MM.1S (cell line): ENCODE measurements around the gene ANKRD60.

ENCODE experiments used
- DNase-seq: peaks from one replicate; pipeline ENCODE4 v3.0.0-alpha.2; 2015
- H2AFZ ChIP-seq: fragments of 300-600 bp; sonication (generic); 2 replicates; pipeline ENCODE4 v1.6.0; 2016; ENCODE audit warnings: antibody characterized with exemption, low read length
- H3F3A ChIP-seq: fragments of 300-600 bp; sonication (generic); 2 replicates; pipeline ENCODE4 v1.6.1; 2016; ENCODE audit warnings: mild to moderate bottlenecking, antibody characterized with exemption, low read length, moderate library complexity, mixed read lengths; ENCODE audit not compliant: insufficient read depth
- H3K27ac ChIP-seq: fragments of 300-600 bp; sonication (generic); 2 replicates; pipeline ENCODE4 v1.5.1; 2016; ENCODE audit warnings: mild to moderate bottlenecking, low read length
- H3K27me3 ChIP-seq: fragments of 300-600 bp; sonication (generic); replicated peaks from 2 replicates; pipeline ENCODE4 v1.6.0; 2016; ENCODE audit warnings: low read length; ENCODE audit not compliant: insufficient read depth
- H3K36me3 ChIP-seq: fragments of 300-600 bp; sonication (generic); replicated peaks from 2 replicates; pipeline ENCODE4 v1.6.1; 2016; ENCODE audit warnings: mild to moderate bottlenecking, low read length, mixed read lengths; ENCODE audit not compliant: insufficient read depth
- H3K4me1 ChIP-seq: fragments of 300-600 bp; sonication (generic); 2 replicates; pipeline ENCODE4 v1.6.1; 2016; ENCODE audit warnings: low read length, mixed read lengths
- H3K4me2 ChIP-seq: fragments of 300-600 bp; sonication (generic); 2 replicates; pipeline ENCODE4 v1.6.0; 2016; ENCODE audit warnings: low read depth, low read length
- H3K4me3 ChIP-seq: fragments of 300-600 bp; sonication (generic); 2 replicates; pipeline ENCODE4 v1.5.1; 2016; ENCODE audit warnings: low read length, mixed read lengths
- H3K79me2 ChIP-seq: fragments of 300-600 bp; sonication (generic); 2 replicates; pipeline ENCODE4 v1.6.1; 2016; ENCODE audit warnings: mixed run types, low read length, mixed read lengths
- H3K9ac ChIP-seq: fragments of 300-600 bp; sonication (generic); 2 replicates; pipeline ENCODE4 v1.6.1; 2016; ENCODE audit warnings: low read length, mixed read lengths
- H3K9me2 ChIP-seq: fragments of 300-600 bp; sonication (generic); replicated peaks from 2 replicates; pipeline ENCODE4 v1.6.1; 2016; ENCODE audit warnings: mild to moderate bottlenecking, low read length, mixed read lengths; ENCODE audit not compliant: insufficient read depth
- H3K9me3 ChIP-seq: fragments of 300-600 bp; sonication (generic); replicated peaks from 2 replicates; pipeline ENCODE4 v1.6.1; 2016; ENCODE audit warnings: mild to moderate bottlenecking, low read length, mixed read lengths; ENCODE audit not compliant: insufficient read depth
- H4K20me1 ChIP-seq: fragments of 300-600 bp; sonication (generic); 2 replicates; pipeline ENCODE4 v1.6.1; 2016; ENCODE audit warnings: mild to moderate bottlenecking, low read length, moderate library complexity, mixed read lengths; ENCODE audit not compliant: insufficient read depth
- CTCF ChIP-seq: fragments of 300-600 bp; sonication (generic); IDR thresholded peaks from 2 replicates; pipeline ENCODE4 v1.5.1; 2016; ENCODE audit warnings: antibody characterized with exemption, low read length, mixed read lengths
- EZH2 ChIP-seq: fragments of 300-600 bp; sonication (generic); optimal IDR thresholded peaks from 2 replicates; pipeline ENCODE3; 2017; ENCODE audit warnings: low read depth, mild to moderate bottlenecking, antibody characterized with exemption, low read length, mixed read lengths
- EZH2phosphoT487 ChIP-seq: fragments of 300-600 bp; sonication (generic); IDR thresholded peaks from 2 replicates; pipeline ENCODE4 v1.6.1; 2018; ENCODE audit warnings: antibody characterized with exemption, low read length

ANKRD60 gene

GRCh38 chr20:58171796-58172425, 56.5 kb downstream of the ANKRD60 start:
- H3K27me3 ChIP-seq: peaks cover 91% of the 10 kb centered on the region

DNA sequence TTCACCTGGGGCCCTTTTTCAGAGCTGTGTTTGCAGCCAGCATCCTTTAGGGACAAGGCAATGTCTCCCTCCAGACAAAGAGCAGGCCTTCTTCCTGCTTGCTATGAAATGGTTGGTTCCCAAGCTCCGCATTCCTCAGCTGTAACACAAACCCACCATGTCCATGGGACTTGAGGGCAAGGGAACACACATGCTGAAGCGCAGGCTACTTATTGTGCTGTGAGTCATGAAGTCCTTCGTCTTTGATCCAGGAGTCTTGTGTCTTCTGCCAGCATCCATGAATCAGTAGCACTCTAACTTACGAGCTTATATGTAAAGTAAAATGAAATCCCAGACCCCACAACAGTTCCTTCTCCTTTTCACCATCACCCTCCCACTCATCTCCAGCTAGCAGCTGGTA, 59.0 kb downstream of the ANKRD60 start:
- H3K27ac ChIP-seq: no peak overlapping the region
- no peak overlapping the region for H2AFZ ChIP-seq
- no peaks in the 10 kb centered on the region for H4K20me1 ChIP-seq
- H3K4me2 ChIP-seq: no peak overlapping the region
- DNase-seq: no peak
- no peaks in the 10 kb centered on the region for H3F3A ChIP-seq
- no peaks in the 10 kb centered on the region for H3K9me2 ChIP-seq
- H3K4me3 ChIP-seq: no peak overlapping the region
- no peaks in the 10 kb centered on the region for H3K79me2 ChIP-seq
- no peaks in the 10 kb centered on the region for H3K4me1 ChIP-seq
- H3K36me3 ChIP-seq: no peaks in the 10 kb centered on the region
- H3K27me3 ChIP-seq: peaks cover 92% of the 10 kb centered on the region
- TF ChIP-seq EZH2phosphoT487 (no peak), EZH2 (no peak), CTCF (no peak)
- H3K9me3 ChIP-seq: no peaks in the 10 kb centered on the region
- H3K9ac ChIP-seq: no peak overlapping the region

More at GRCh38 chr20:58171796-58172425, 56.5 kb downstream of the ANKRD60 start:
- no peaks in the 10 kb centered on the region for H4K20me1 ChIP-seq
- no peak for TF ChIP-seq CTCF
- no peak for TF ChIP-seq EZH2
- no peak for TF ChIP-seq EZH2phosphoT487
- no peaks in the 10 kb centered on the region for H3K4me1 ChIP-seq
- H3K79me2 ChIP-seq: no peaks in the 10 kb centered on the region
- H3K9me2 ChIP-seq: no peaks in the 10 kb centered on the region
- H3K9me3 ChIP-seq: no peaks in the 10 kb centered on the region
- no peak overlapping the region for H3K4me2 ChIP-seq
- H3K27ac ChIP-seq: no peak overlapping the region
- no peaks in the 10 kb centered on the region for H3F3A ChIP-seq
- DNase-seq: no peak
- no peak overlapping the region for H3K4me3 ChIP-seq
- H3K9ac ChIP-seq: no peak overlapping the region
- no peak overlapping the region for H2AFZ ChIP-seq
- no peaks in the 10 kb centered on the region for H3K36me3 ChIP-seq

- H3K27me3 ChIP-seq: peaks cover 92% of the 10 kb centered on the region
- H3K27ac ChIP-seq: no peak overlapping the region
- H3K9ac ChIP-seq: no peak overlapping the region
- no peak for DNase-seq
- H3K9me2 ChIP-seq: no peaks in the 10 kb centered on the region
- no peak overlapping the region for H2AFZ ChIP-seq
- H3K4me3 ChIP-seq: no peak overlapping the region
- H3K36me3 ChIP-seq: no peaks in the 10 kb centered on the region
- no peaks in the 10 kb centered on the region for H3K4me1 ChIP-seq
- no peak overlapping the region for H3K4me2 ChIP-seq
- no peaks in the 10 kb centered on the region for H3F3A ChIP-seq
- no peak for TF ChIP-seq CTCF
- no peak for TF ChIP-seq EZH2
- TF ChIP-seq EZH2phosphoT487: no peak
- H3K79me2 ChIP-seq: no peaks in the 10 kb centered on the region
- H3K9me3 ChIP-seq: no peaks in the 10 kb centered on the region
- H4K20me1 ChIP-seq: no peaks in the 10 kb centered on the region
Observed at GRCh38 chr20:58168843-58169242, 59.6 kb downstream of the ANKRD60 start.
